ENCODE results near the gene NDUFV1. TPM values are rescaled to one million over a fixed set of nuclear protein-coding genes. Genes with fewer than 3 reads are reported as not detected.

The NDUFV1 gene
- polyA plus RNA-seq, 2 of the 4 experiments (the other 2 are of a cell fraction) = 95.1 to 163 TPM

GRCh38 chr11:67646535-67647336 is 40.0 kb downstream of the NDUFV1 start:
- 84% methylated on average over 23 of the region's 24 CpGs for WGBS (ENCODE audit: missing lambda C conversion rate)
- TF ChIP-seq ZFP36 (IDR thresholded peaks at IDR 0.05; ENCODE audit: borderline replicate concordance, partially characterized antibody) (peak; percentile 82), BCL3 (IDR thresholded peaks at IDR 0.05) (no peak)
- no peak for DNase-seq (ENCODE audit: low read depth in 1 of 2, low spot score in 1 of 2)
- Histone ChIP-seq H3K9me3 (peaks cover 8% of the 10 kb centered on the region; the same call in 2 of the 3 replicates), H3K4me3 (no peak overlapping the region), H3K27ac (no peak overlapping the region), H3K4me1 (peaks cover 5% of the 10 kb centered on the region; the same call in 2 of the 3 replicates), H3K4me2 (no peak overlapping the region)
- POLR2A ChIA-PET = no interaction called here
- no peak for FAIRE-seq
- CTCF ChIA-PET = interaction anchor here (1.5 to 12.7 kb wide), 4 partner anchors 9 to 17 kb away, joined by 4 to 169 read pairs (median 40); partner anchors contain the start of gene NUDT8
- ATAC-seq = no peak

GRCh38 chr11:67647471-67647870 is 40.7 kb downstream of the NDUFV1 start:
- ATAC-seq (no peak), FAIRE-seq (no peak), DNase-seq (ENCODE audit: low read depth in 1 of 2, low spot score in 1 of 2) (no peak)
- Histone ChIP-seq H3K4me3 (no peak overlapping the region), H3K4me2 (no peak overlapping the region), H3K4me1 (peaks cover 5% of the 10 kb centered on the region; the same call in 2 of the 3 replicates), H3K9me3 (peaks cover 8% of the 10 kb centered on the region; the same call in 2 of the 3 replicates), H3K27ac (no peak overlapping the region)
- 86% methylated on average over 11 of the region's 15 CpGs for WGBS (ENCODE audit: missing lambda C conversion rate)
- TF ChIP-seq RCOR1 (IDR thresholded peaks at IDR 0.05; ENCODE audit: low read depth, low read length) = no peak
- no peak for TF ChIP-seq CEBPB (IDR thresholded peaks at IDR 0.05)
- TF ChIP-seq HMGXB4 (CRISPR knock-in tag; IDR thresholded peaks at IDR 0.05; ENCODE audit: borderline replicate concordance) = no peak
- no peak for TF ChIP-seq HES2 (IDR thresholded peaks at IDR 0.05)
- TF ChIP-seq JUNB (IDR thresholded peaks at IDR 0.05) = no peak
- no peak for TF ChIP-seq ATOH8 (CRISPR knock-in tag; IDR thresholded peaks at IDR 0.05; ENCODE audit: low read depth)
- TF ChIP-seq ZC3H11A (IDR thresholded peaks at IDR 0.05) = no peak
- no peak for TF ChIP-seq BHLHE40 (IDR thresholded peaks at IDR 0.05; ENCODE audit: low read depth, low read length)
- no peak for TF ChIP-seq FOSL2 (IDR thresholded peaks at IDR 0.05)
- no peak for TF ChIP-seq FOSL2 (CRISPR knock-in tag; IDR thresholded peaks at IDR 0.05)
- no peak for TF ChIP-seq KDM5A (IDR thresholded peaks at IDR 0.05)
- TF ChIP-seq MAX (IDR thresholded peaks at IDR 0.05) = no peak
- TF ChIP-seq REST (IDR thresholded peaks at IDR 0.05) = no peak
- TF ChIP-seq SMC3 (IDR thresholded peaks at IDR 0.05) = no peak
- TF ChIP-seq CHD2 (IDR thresholded peaks at IDR 0.05; ENCODE audit: low read length, partially characterized antibody) = no peak
- TF ChIP-seq POLR2AphosphoS2 (conservative IDR thresholded peaks at IDR 0.05; ENCODE audit: low read length) = no peak
- no peak for TF ChIP-seq BCL3 (IDR thresholded peaks at IDR 0.05)
- ChIA-PET CTCF (interaction anchor here (0.7 to 12.7 kb wide), 12 partner anchors 10 to 143 kb away, joined by 3 to 169 read pairs (median 6); partner anchors contain the start of genes NUDT8 and TBX10), POLR2A (no interaction called here)
